GM18951 (cell line): ENCODE results near the gene AVPR1B.

ENCODE experiments used
- POLR2A ChIP-seq: IDR thresholded peaks from 4 replicates; pipeline ENCODE4 v1.6.1; 2011; ENCODE audit warnings: mild to moderate bottlenecking; ENCODE audit not compliant: insufficient read length, insufficient read depth; ENCODE audit errors: extremely low read depth
- in situ Hi-C: fragments of 300-500 bp; cut with MboI; formaldehyde crosslinking; loops from one replicate; pipeline ENCODE4 v1.12.0; 2022; ENCODE audit warnings: low sequenced_read_pairs, mixed read lengths, inconsistent platforms; ENCODE audit not compliant: unreplicated experiment

Gene AVPR1B

GRCh38 chr1:206122686-206123085 lies 5.5 kb upstream of the AVPR1B start:
- no peak for TF ChIP-seq POLR2A
- in situ Hi-C loops = no loop called here

GRCh38 chr1:206121269-206121668 lies 4.1 kb upstream of the AVPR1B start:
- in situ Hi-C loops = no loop called here
- TF ChIP-seq POLR2A = no peak

GRCh38 chr1:206120406-206120805 lies 3.2 kb upstream of the AVPR1B start:
- TF ChIP-seq POLR2A = no peak
- in situ Hi-C loops = no loop called here

GRCh38 chr1:206116873-206117150 lies 376 bp downstream of the AVPR1B start:
- TF ChIP-seq POLR2A = no peak
- in situ Hi-C loops = loop anchor here (10.0 kb wide), 1 partner anchor 322 kb away; no protein-coding TSS in a partner anchor

- no peak for TF ChIP-seq POLR2A
- in situ Hi-C loops = loop anchor here (10.0 kb wide), 1 partner anchor 322 kb away; no protein-coding TSS in a partner anchor
Observed at GRCh38 chr1:206116191-206116872, 856 bp downstream of the AVPR1B start.

GRCh38 chr1:206115791-206116190 lies 1.4 kb downstream of the AVPR1B start:
- in situ Hi-C loops = loop anchor here (10.0 kb wide), 1 partner anchor 321 kb away; no protein-coding TSS in a partner anchor

GRCh38 chr1:206114692-206115640 lies 2.2 kb downstream of the AVPR1B start:
- in situ Hi-C loops = loop anchor here (10.0 kb wide), 1 partner anchor 320 kb away; no protein-coding TSS in a partner anchor
- TF ChIP-seq POLR2A = no peak

More at GRCh38 chr1:206115791-206116190, 1.4 kb downstream of the AVPR1B start:
- TF ChIP-seq POLR2A = no peak

- in situ Hi-C loops = loop anchor here (10.0 kb wide), 1 partner anchor 318 kb away; no protein-coding TSS in a partner anchor
- TF ChIP-seq POLR2A = no peak
Observed at GRCh38 chr1:206112600-206113301, 4.4 kb downstream of the AVPR1B start.

GRCh38 chr1:206111271-206111927 lies 5.8 kb downstream of the AVPR1B start:
- no peak for TF ChIP-seq POLR2A
- in situ Hi-C loops = loop anchor here (10.0 kb wide), 1 partner anchor 317 kb away; no protein-coding TSS in a partner anchor

- in situ Hi-C loops = loop anchor here (10.0 kb wide), 1 partner anchor 316 kb away; no protein-coding TSS in a partner anchor
Observed at GRCh38 chr1:206110820-206111219, 6.4 kb downstream of the AVPR1B start.

GRCh38 chr1:206110161-206110560 lies 7.0 kb downstream of the AVPR1B start:
- in situ Hi-C loops = loop anchor here (10.0 kb wide), 1 partner anchor 315 kb away; no protein-coding TSS in a partner anchor
- no peak for TF ChIP-seq POLR2A

More at GRCh38 chr1:206110820-206111219, 6.4 kb downstream of the AVPR1B start:
- no peak for TF ChIP-seq POLR2A

GRCh38 chr1:206109718-206110117 lies 7.5 kb downstream of the AVPR1B start:
- in situ Hi-C loops = loop anchor here (5.0 to 10.0 kb wide), 3 partner anchors 72 to 315 kb away; no protein-coding TSS in a partner anchor
- no peak for TF ChIP-seq POLR2A
